GM12891 (cell line): ENCODE results near the gene DARS1.

Experiments used
- POLR2A ChIP-seq: IDR thresholded peaks from 2 replicates; pipeline ENCODE4 v1.6.1; 2011; ENCODE audit warnings: low read depth, low read length, control low read depth
- POLR2AphosphoS5 ChIP-seq: IDR thresholded peaks from 2 replicates; pipeline ENCODE4 v1.6.1; 2011; ENCODE audit warnings: low read depth, low read length, control low read depth
- SPI1 ChIP-seq: IDR thresholded peaks from 2 replicates; pipeline ENCODE4 v1.6.1; 2011; ENCODE audit warnings: low read depth, low read length, control low read depth
- TAF1 ChIP-seq: IDR thresholded peaks from 2 replicates; pipeline ENCODE4 v1.6.1; 2011; ENCODE audit warnings: low read depth, low read length, control low read depth

DNA sequence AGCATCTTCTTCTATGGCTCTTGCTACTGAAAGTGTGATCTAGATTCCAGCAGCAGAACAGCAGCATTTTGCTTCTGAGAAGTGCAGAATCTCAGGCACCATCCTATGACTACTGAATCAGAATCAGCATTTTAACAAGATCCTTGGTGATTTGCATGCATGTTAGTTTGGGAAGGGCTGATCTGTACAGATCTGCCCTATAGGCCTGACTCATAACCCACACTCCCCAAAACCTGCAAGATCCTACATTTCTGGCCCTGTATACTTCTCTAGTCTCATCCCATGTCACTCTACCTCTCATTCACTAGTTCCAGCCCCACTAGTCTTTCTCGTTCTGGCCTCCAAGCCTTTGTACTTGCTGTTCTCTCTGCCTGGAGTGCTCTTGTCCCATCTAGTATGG, 15.7 kb upstream of the DARS1 start:
- TF ChIP-seq POLR2A (no peak), TAF1 (no peak), POLR2AphosphoS5 (no peak), SPI1 (no peak)
